Coronary artery (tissue), 2 donors: ENCODE data around the gene MACROD2.

Source experiments
- DNase-seq: peaks from one replicate; pipeline ENCODE4 v3.0.0-alpha.2; 2017; ENCODE audit warnings: low spot score
- H3K27ac ChIP-seq, 2 donors: fragments of 200-600 bp; sonication (generic); one replicate each; pipeline ENCODE4 v1.5.1; 2016 to 2019
- H3K4me3 ChIP-seq: fragments of 200-600 bp; sonication (generic); 2 replicates; pipeline ENCODE4 v1.5.1; 2016; ENCODE audit warnings: mild to moderate bottlenecking, moderate library complexity
- CTCF ChIP-seq: fragments of 200-600 bp; sonication (generic); IDR thresholded peaks from one replicate; pipeline ENCODE4 v1.5.1; 2019; ENCODE audit warnings: antibody characterized with exemption

MACROD2 gene

GRCh38 chr20:15239542-15240206, 1244.4 kb downstream of the MACROD2 start:
- DNase-seq = no peak
- no peak overlapping the region for H3K4me3 ChIP-seq
- no peak for TF ChIP-seq CTCF
- H3K27ac ChIP-seq = no peak overlapping the region

GRCh38 chr20:15240801-15241200, 1245.5 kb downstream of the MACROD2 start:
- no peak overlapping the region for H3K4me3 ChIP-seq
- TF ChIP-seq CTCF = no peak
- no peak overlapping the region for H3K27ac ChIP-seq
- DNase-seq = no peak

- DNase-seq = no peak
- Histone ChIP-seq H3K27ac (no peak overlapping the region), H3K4me3 (no peak overlapping the region)
- no peak for TF ChIP-seq CTCF
These were observed 1246.4 kb downstream of the MACROD2 start for GRCh38 chr20:15241681-15242080.

GRCh38 chr20:15242773-15243172, 1247.5 kb downstream of the MACROD2 start:
- no peak overlapping the region for H3K4me3 ChIP-seq
- H3K27ac ChIP-seq = no peak overlapping the region
- TF ChIP-seq CTCF = no peak
- DNase-seq = no peak

GRCh38 chr20:15245896-15246295, 1250.6 kb downstream of the MACROD2 start:
- no peak for DNase-seq
- Histone ChIP-seq H3K4me3 (no peak overlapping the region), H3K27ac (no peak overlapping the region)
- no peak for TF ChIP-seq CTCF

GRCh38 chr20:15248618-15249395, 1253.5 kb downstream of the MACROD2 start:
- TF ChIP-seq CTCF = no peak
- Histone ChIP-seq H3K27ac (no peak overlapping the region), H3K4me3 (no peak overlapping the region)
- DNase-seq = no peak

- TF ChIP-seq CTCF = no peak
- no peak overlapping the region for H3K4me3 ChIP-seq
- DNase-seq = no peak
- no peak overlapping the region for H3K27ac ChIP-seq
These were observed 1255.9 kb downstream of the MACROD2 start for GRCh38 chr20:15251171-15251570.
